Measurements from ENCODE around the gene ARIH2.

Gene ARIH2

DNA sequence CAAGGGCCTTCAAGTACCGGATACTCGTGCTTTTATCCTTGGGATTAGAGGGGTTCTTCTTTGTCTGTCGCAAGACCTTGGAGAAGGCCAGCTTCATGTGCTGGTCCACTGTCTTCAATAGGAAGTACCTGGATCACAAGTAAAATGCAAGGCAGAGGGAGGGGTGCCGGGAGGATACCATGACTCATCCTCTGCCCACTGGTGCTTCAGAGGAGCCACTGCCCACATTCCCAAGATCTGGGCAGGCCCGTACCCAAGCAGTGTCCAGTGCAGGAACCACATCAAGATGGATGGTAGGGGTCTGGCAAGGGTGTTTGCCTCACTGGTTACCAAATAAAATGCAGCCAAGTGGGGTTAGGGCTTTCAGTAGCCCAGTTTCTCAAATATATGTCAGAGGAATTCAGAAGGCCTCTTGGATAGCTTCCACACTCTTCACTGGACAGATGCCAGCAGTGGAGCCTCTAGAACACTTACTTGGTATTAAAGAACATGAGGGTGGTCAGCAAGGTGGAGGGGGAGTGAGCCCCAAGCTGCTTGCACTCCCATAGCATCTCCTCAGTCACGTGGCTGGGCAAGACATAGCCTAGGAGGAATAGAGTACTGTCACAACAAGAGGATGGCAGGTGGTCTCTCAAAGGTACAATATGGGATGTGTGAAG lies 114.1 kb downstream of the ARIH2 start:
- Histone ChIP-seq H4K20me1 (ENCODE audit: insufficient read depth) (no peaks in the 10 kb centered on the region), H3K4me2 (no peak overlapping the region), H3K36me3 (ENCODE audit: insufficient read depth) (no peaks in the 10 kb centered on the region), H3K27me3 (ENCODE audit: insufficient read depth, low read depth) (no peaks in the 10 kb centered on the region), H3K9ac (no peak overlapping the region), H3K4me3 (IDR thresholded peaks at IDR 0.05; ENCODE audit: insufficient read depth, low read depth, low read length) (no peak overlapping the region), H3K79me2 (ENCODE audit: insufficient read depth, low read depth) (peaks cover 13% of the 10 kb centered on the region; the same call in 1 of the 2 replicates), H3K27ac (no peak overlapping the region), H2AFZ (ENCODE audit: low read depth) (no peak overlapping the region), H3K4me1 (ENCODE audit: low read depth, poor library complexity, severe bottlenecking) (peaks cover 16% of the 10 kb centered on the region)
- no peak for TF ChIP-seq CTCF (conservative IDR thresholded peaks at IDR 0.05; ENCODE audit: low read depth, low read length)

DNA sequence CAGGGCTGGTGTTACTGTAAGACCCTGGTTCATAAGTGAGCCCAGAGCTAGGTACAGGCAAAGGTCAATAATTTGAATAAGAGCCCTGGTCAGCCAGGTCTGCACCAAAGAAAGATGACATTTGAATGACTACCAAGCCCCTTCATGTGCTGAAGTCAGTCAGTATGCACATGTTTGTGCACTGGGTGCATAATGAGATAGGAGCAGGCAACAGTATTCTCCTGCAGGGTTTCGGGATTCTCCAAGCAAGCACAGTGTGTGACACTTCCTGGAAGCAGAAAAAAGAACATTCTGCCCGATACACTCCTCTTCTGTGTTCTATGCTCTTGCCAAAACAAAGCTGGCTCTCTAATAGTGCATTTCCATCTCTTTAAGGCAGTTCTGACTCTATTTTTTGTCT lies 116.0 kb downstream of the ARIH2 start:
- Histone ChIP-seq H3K27ac (no peak overlapping the region), H3K9ac (no peak overlapping the region), H3K4me2 (no peak overlapping the region), H3K79me2 (ENCODE audit: insufficient read depth, low read depth) (no peaks in the 10 kb centered on the region), H3K36me3 (ENCODE audit: insufficient read depth) (no peaks in the 10 kb centered on the region), H3K4me3 (IDR thresholded peaks at IDR 0.05; ENCODE audit: insufficient read depth, low read depth, low read length) (no peak overlapping the region), H3K4me1 (ENCODE audit: low read depth, poor library complexity, severe bottlenecking) (peaks cover 5% of the 10 kb centered on the region), H2AFZ (ENCODE audit: low read depth) (no peak overlapping the region), H4K20me1 (ENCODE audit: insufficient read depth) (no peaks in the 10 kb centered on the region), H3K27me3 (ENCODE audit: insufficient read depth, low read depth) (no peaks in the 10 kb centered on the region)
- TF ChIP-seq CTCF (conservative IDR thresholded peaks at IDR 0.05; ENCODE audit: low read depth, low read length): no peak

DNA sequence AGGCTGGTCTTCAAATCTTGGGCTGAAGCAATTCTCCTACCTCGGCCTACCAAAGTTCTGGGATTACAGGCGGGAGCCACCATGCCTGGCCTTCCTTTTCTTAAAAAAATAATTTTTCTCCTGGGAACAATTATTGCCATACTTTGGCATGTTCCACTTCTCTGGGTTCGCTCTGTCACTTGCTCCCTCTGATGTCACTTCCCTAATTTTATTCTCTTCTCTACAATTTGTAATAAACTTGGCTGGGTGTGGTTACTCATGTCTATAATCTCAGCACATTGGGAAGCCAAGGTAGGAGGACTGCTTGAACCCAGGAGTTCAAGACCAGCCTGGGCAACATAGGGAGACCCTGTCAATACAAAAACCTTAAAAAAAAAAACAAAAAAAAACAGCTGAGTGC lies 116.6 kb downstream of the ARIH2 start:
- no peak overlapping the region for H3K27ac ChIP-seq
- no peak overlapping the region for H3K9ac ChIP-seq
- no peaks in the 10 kb centered on the region for H3K4me1 ChIP-seq (ENCODE audit: low read depth, poor library complexity, severe bottlenecking)
- H3K79me2 ChIP-seq (ENCODE audit: insufficient read depth, low read depth): no peaks in the 10 kb centered on the region
- H3K4me3 ChIP-seq (IDR thresholded peaks at IDR 0.05; ENCODE audit: insufficient read depth, low read depth, low read length): no peak overlapping the region
- no peaks in the 10 kb centered on the region for H3K27me3 ChIP-seq (ENCODE audit: insufficient read depth, low read depth)
- H2AFZ ChIP-seq (ENCODE audit: low read depth): no peak overlapping the region
- TF ChIP-seq CTCF (conservative IDR thresholded peaks at IDR 0.05; ENCODE audit: low read depth, low read length): no peak
- no peak overlapping the region for H3K4me2 ChIP-seq
- H3K36me3 ChIP-seq (ENCODE audit: insufficient read depth): no peaks in the 10 kb centered on the region
- H4K20me1 ChIP-seq (ENCODE audit: insufficient read depth): no peaks in the 10 kb centered on the region
